HFF-Myc (cell line): ENCODE measurements around the gene ADAMTSL5.

ENCODE experiments used
- DNase-seq: peaks from one replicate; pipeline ENCODE4 v3.0.0-alpha.2; 2011; ENCODE audit warnings: low read depth; ENCODE audit errors: extremely low read depth
- H3K4me3 ChIP-seq: replicated peaks from 2 replicates; pipeline ENCODE4 v1.5.1; 2011; ENCODE audit warnings: low read depth, mild to moderate bottlenecking, control low read depth, low read length
- TF ChIP-seq, protein P1 (sequence below): IDR thresholded peaks from 2 replicates; pipeline ENCODE4 v1.5.1; 2012; ENCODE audit warnings: mild to moderate bottlenecking, low read depth, low read length, control low read depth; ENCODE audit errors: missing control alignments

The ADAMTSL5 gene

GRCh38 chr19:1486720-1487575, 25.9 kb downstream of the ADAMTSL5 start:
- TF ChIP-seq, protein P1, sequence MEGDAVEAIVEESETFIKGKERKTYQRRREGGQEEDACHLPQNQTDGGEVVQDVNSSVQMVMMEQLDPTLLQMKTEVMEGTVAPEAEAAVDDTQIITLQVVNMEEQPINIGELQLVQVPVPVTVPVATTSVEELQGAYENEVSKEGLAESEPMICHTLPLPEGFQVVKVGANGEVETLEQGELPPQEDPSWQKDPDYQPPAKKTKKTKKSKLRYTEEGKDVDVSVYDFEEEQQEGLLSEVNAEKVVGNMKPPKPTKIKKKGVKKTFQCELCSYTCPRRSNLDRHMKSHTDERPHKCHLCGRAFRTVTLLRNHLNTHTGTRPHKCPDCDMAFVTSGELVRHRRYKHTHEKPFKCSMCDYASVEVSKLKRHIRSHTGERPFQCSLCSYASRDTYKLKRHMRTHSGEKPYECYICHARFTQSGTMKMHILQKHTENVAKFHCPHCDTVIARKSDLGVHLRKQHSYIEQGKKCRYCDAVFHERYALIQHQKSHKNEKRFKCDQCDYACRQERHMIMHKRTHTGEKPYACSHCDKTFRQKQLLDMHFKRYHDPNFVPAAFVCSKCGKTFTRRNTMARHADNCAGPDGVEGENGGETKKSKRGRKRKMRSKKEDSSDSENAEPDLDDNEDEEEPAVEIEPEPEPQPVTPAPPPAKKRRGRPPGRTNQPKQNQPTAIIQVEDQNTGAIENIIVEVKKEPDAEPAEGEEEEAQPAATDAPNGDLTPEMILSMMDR, result no peak
- no peak for DNase-seq
- no peak overlapping the region for H3K4me3 ChIP-seq

DNA sequence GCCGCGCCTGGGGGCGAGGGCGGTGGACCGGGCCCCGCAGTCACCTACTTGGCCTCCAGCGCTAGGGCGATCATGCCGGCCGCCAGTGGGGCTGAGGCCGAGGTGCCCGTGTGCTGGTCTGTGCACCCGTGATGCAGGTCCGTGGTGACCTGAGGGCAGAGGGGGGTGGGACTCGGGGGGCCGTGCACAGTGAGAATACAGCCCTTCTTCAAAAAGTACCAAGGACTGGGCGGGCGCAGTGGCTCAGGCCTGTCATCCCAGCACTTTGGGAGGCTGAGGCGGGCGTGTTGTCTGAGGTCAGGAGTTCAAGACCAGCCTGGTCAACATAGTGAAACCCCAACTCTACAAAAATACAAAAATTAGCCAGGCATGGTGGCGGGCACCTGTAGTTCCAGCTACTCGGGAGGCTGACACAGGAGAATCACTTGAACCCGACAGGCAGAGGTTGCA, 28.8 kb downstream of the ADAMTSL5 start:
- DNase-seq, result no peak
- H3K4me3 ChIP-seq, result no peak overlapping the region
- TF ChIP-seq, protein P1, result no peak

DNA sequence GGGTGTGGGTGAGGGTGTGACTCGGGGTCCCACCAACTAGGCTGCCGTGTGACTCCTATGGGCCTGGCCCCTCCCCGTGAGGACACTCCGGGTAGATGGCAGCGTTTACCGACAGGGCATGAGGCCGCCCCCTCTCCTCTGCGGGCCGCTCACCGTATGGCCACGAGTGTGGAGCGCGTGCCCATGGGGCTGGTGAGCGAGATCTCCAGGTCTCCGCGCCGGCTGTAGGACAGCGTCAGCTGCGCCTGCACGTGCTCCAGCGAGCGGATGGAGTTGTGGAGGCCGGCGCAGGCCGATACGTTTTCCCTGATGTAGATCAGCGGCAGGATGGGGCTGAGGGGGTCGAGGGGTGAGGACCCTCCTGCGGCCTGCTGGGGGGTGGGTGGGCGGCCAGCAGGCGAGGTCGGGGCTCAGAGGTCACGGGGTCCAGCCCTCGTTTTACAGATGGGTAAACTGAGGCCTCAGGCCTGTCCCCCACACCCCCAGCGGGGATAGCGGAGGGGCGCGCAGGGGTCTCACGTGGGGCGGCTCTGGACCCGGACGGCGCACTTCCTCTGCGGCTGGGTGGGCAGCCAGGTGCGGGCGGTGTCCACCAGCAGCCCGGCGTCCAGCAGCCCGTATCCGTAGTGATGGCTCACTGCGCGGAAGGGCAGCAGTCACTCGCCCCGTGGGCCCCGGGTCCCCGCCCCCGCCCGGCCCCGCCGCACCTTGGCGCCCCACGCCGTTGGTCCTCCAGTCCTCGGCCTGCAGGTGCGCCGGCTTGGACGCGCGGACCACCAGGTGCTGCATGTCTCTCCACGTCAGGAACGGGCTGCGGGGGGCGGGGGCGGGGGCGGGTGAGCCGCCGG, 29.5 kb downstream of the ADAMTSL5 start:
- H3K4me3 ChIP-seq, result no peak overlapping the region
- DNase-seq, result no peak
- TF ChIP-seq, protein P1, result no peak

DNA sequence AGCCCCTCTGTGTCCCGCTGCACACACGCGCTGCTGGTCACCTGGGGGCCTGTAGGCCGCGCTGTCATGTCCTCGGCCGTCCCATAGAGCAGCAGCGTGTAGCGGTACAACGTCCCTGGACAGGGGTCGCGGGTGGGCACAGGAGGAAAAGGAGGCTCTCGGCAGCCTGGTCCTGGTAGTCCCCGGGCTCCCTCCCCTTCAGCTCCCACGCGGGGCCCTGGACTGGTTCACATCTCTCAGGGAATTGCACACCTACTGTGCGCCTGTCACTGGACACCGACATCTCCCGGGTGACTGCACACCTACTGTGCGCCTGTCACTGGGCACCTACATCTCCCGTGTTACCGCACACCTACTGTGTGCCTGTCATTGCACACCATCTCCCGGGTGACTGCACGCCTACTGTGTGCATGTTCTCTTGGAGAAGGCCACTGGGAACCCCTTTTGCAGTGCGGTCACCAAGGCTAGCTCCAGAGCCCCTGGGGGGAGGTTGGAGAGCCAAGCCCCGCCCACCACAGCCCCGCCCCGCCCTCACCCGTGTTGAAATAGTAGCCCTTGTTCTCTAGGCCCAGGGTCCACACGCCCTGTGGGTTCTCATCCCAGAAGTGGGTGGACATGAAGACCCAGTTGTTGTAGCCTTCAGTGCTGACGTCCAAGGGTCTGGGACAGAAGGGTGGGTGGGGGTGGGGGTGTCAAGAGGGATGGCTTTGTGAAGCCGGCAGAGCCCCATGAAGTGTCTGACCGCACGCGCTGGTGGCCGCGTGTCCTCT, 30.3 kb downstream of the ADAMTSL5 start:
- no peak for DNase-seq
- H3K4me3 ChIP-seq, result no peak overlapping the region
- TF ChIP-seq, protein P1, result no peak

- TF ChIP-seq, protein P1, result no peak
- no peak overlapping the region for H3K4me3 ChIP-seq
- DNase-seq, result no peak
These were observed 30.9 kb downstream of the ADAMTSL5 start for GRCh38 chr19:1481893-1482360.

GRCh38 chr19:1481224-1481892, 31.5 kb downstream of the ADAMTSL5 start:
- DNase-seq, result no peak
- no peak overlapping the region for H3K4me3 ChIP-seq
- TF ChIP-seq, protein P1, result no peak
